H9 (cell line): ENCODE measurements around the gene TENT5A. TPM values are rescaled to one million over a fixed set of nuclear protein-coding genes. Genes with fewer than 3 reads are reported as not detected.

ENCODE experiments used
- DNase-seq: peaks from one replicate; pipeline ENCODE4 v3.0.0-alpha.2; 2017
- H2AFZ ChIP-seq: one replicate; pipeline ENCODE4 v1.6.1; 2013; ENCODE audit warnings: mild to moderate bottlenecking, low read length, control low read depth, moderate library complexity
- H2AK5ac ChIP-seq: 2 replicates; pipeline ENCODE4 v1.6.1; 2013; ENCODE audit warnings: low read length, control low read depth, mixed read lengths; ENCODE audit not compliant: insufficient read length
- H2BK120ac ChIP-seq: one replicate; pipeline ENCODE4 v1.6.1; 2013; ENCODE audit warnings: low read depth, mild to moderate bottlenecking, low read length, control low read depth, inconsistent platforms; ENCODE audit not compliant: poor library complexity, severe bottlenecking
- H2BK12ac ChIP-seq: 2 replicates; pipeline ENCODE4 v1.6.1; 2013; ENCODE audit warnings: low read length, control low read depth, mixed read lengths, low read depth; ENCODE audit not compliant: insufficient read length
- H2BK15ac ChIP-seq: 2 replicates; pipeline ENCODE4 v1.6.1; 2013; ENCODE audit warnings: low read depth, low read length, control low read depth
- H2BK20ac ChIP-seq: one replicate; pipeline ENCODE4 v1.6.1; 2013; ENCODE audit warnings: low read depth, mild to moderate bottlenecking, low read length, control low read depth, inconsistent platforms; ENCODE audit not compliant: poor library complexity, severe bottlenecking
- H2BK5ac ChIP-seq: 2 replicates; pipeline ENCODE4 v1.6.1; 2013; ENCODE audit warnings: low read length, control low read depth, mixed read lengths; ENCODE audit not compliant: insufficient read length
- H3K14ac ChIP-seq: 2 replicates; pipeline ENCODE4 v1.6.1; 2013; ENCODE audit warnings: low read length, control low read depth; ENCODE audit not compliant: insufficient read depth
- H3K18ac ChIP-seq: 2 replicates; pipeline ENCODE4 v1.6.1; 2013; ENCODE audit warnings: low read depth, mild to moderate bottlenecking, mixed read lengths, low read length, control low read depth; ENCODE audit not compliant: insufficient read length
- H3K23ac ChIP-seq: 2 replicates; pipeline ENCODE4 v1.6.1; 2013; ENCODE audit warnings: low read length, control low read depth, mixed read lengths, low read depth; ENCODE audit not compliant: insufficient read length
- H3K23me2 ChIP-seq: 2 replicates; pipeline ENCODE4 v1.6.1; 2013; ENCODE audit warnings: low read depth, mild to moderate bottlenecking, mixed read lengths, low read length, control low read depth; ENCODE audit not compliant: insufficient read length, poor library complexity, severe bottlenecking
- H3K27ac ChIP-seq: 2 replicates; pipeline ENCODE4 v1.5.1; 2013; ENCODE audit warnings: low read length, control low read depth, mixed read lengths, low read depth; ENCODE audit not compliant: insufficient read length
- H3K27me3 ChIP-seq: 2 replicates; pipeline ENCODE4 v1.6.1; 2013; ENCODE audit warnings: low read length, control low read depth, inconsistent platforms; ENCODE audit not compliant: insufficient read depth
- H3K4ac ChIP-seq: 2 replicates; pipeline ENCODE4 v1.6.1; 2013; ENCODE audit warnings: low read depth, mild to moderate bottlenecking, control low read depth, inconsistent platforms, low read length, moderate library complexity
- H3K4me1 ChIP-seq: 2 replicates; pipeline ENCODE4 v1.6.1; 2013; ENCODE audit warnings: low read length, control low read depth, inconsistent platforms; ENCODE audit not compliant: insufficient read depth
- H3K4me2 ChIP-seq: 2 replicates; pipeline ENCODE4 v1.6.1; 2013; ENCODE audit warnings: low read length, control low read depth, mixed read lengths; ENCODE audit not compliant: insufficient read length, insufficient read depth
- H3K56ac ChIP-seq: 2 replicates; pipeline ENCODE4 v1.6.1; 2013; ENCODE audit warnings: low read depth, mild to moderate bottlenecking, mixed read lengths, low read length, control low read depth; ENCODE audit not compliant: insufficient read length
- H3K79me1 ChIP-seq: 2 replicates; pipeline ENCODE4 v1.6.1; 2013; ENCODE audit warnings: low read depth, mild to moderate bottlenecking, moderate library complexity, low read length, control low read depth, inconsistent platforms; ENCODE audit not compliant: insufficient read depth, poor library complexity, severe bottlenecking
- H3K79me2 ChIP-seq: 2 replicates; pipeline ENCODE4 v1.6.1; 2013; ENCODE audit warnings: low read length, control low read depth, inconsistent platforms; ENCODE audit not compliant: insufficient read depth
- H3K9ac ChIP-seq: 2 replicates; pipeline ENCODE4 v1.6.1; 2013; ENCODE audit warnings: low read length, control low read depth, mixed read lengths; ENCODE audit not compliant: insufficient read length; ENCODE audit errors: extremely low read depth
- H3K9me3 ChIP-seq: one replicate; pipeline ENCODE4 v1.6.1; 2013; ENCODE audit warnings: low read depth, low read length, inconsistent platforms; ENCODE audit not compliant: control insufficient read depth
- H3T11ph ChIP-seq: one replicate; pipeline ENCODE4 v1.6.1; 2013; ENCODE audit warnings: mild to moderate bottlenecking, low read length, control low read depth, inconsistent platforms
- H4K20me1 ChIP-seq: one replicate; pipeline ENCODE4 v1.6.1; 2013; ENCODE audit not compliant: control insufficient read depth, insufficient read length, insufficient read depth
- H4K5ac ChIP-seq: 2 replicates; pipeline ENCODE4 v1.6.1; 2013; ENCODE audit warnings: low read depth, mild to moderate bottlenecking, mixed read lengths, low read length, control low read depth; ENCODE audit not compliant: insufficient read length
- H4K8ac ChIP-seq: replicated peaks from 2 replicates; pipeline ENCODE4 v1.6.1; 2013; ENCODE audit warnings: low read length, control low read depth, mixed read lengths, low read depth; ENCODE audit not compliant: insufficient read length
- H4K91ac ChIP-seq: 2 replicates; pipeline ENCODE4 v1.6.1; 2013; ENCODE audit warnings: low read depth, mild to moderate bottlenecking, moderate library complexity, mixed read lengths, low read length, control low read depth; ENCODE audit not compliant: insufficient read length
- H3K27ac Mint-ChIP-seq, 3 experiments: 2 replicates in 2 of 3; 3 replicates in 1 of 3; pipeline ENCODE4 v1.8.0; 2020 to 2021; ENCODE audit warnings: mixed read lengths in 3 of 3, mild to moderate bottlenecking in 1 of 3, moderate library complexity in 1 of 3
- H3K27me3 Mint-ChIP-seq: 2 replicates; pipeline ENCODE4 v1.8.0; 2021; ENCODE audit warnings: low read depth, mild to moderate bottlenecking, moderate library complexity, mixed read lengths
- H3K36me3 Mint-ChIP-seq, 3 experiments: 2 replicates in 2 of 3; 3 replicates in 1 of 3; pipeline ENCODE4 v1.8.0; 2020 to 2021; ENCODE audit warnings: low read depth in 3 of 3, mixed read lengths in 3 of 3; ENCODE audit not compliant: insufficient read depth in 1 of 3
- H3K4me1 Mint-ChIP-seq, 2 experiments: 2 replicates each; pipeline ENCODE4 v1.8.0; 2020; ENCODE audit warnings: mixed read lengths in 2 of 2
- H3K4me3 Mint-ChIP-seq, 2 experiments: 2 replicates in 1 of 2; 3 replicates in 1 of 2; pipeline ENCODE4 v1.8.0; 2020 to 2021; ENCODE audit warnings: mild to moderate bottlenecking in 2 of 2, mixed read lengths in 2 of 2, moderate library complexity in 1 of 2
- H3K9me3 Mint-ChIP-seq, 2 experiments: 2 replicates in 1 of 2; 3 replicates in 1 of 2; pipeline ENCODE4 v1.8.0; 2020; ENCODE audit warnings: mild to moderate bottlenecking in 2 of 2, mixed read lengths in 2 of 2, moderate library complexity in 1 of 2
- WGBS: extraction: QIAGEN DNeasy Blood & Tissue Kit; methylation state at CpG from one replicate; pipeline ENCODE4 v1.1.7; 2013; ENCODE audit warnings: missing lambda C conversion rate, low lambda C conversion rate, mixed read lengths; ENCODE audit not compliant: insufficient read length; ENCODE audit errors: extremely low coverage; 5-methylcytosine and 5-hydroxymethylcytosine counted together
- total RNA-seq: library from RNA; stranded (reverse); gene quantifications from 2 replicates; pipeline ENCODE4 v1.2.1, GENCODE V29; 2021
- TF ChIP-seq, protein P1 (sequence below): fragments of 200-600 bp; sonication (generic); conservative IDR thresholded peaks from 3 replicates; pipeline ENCODE4 v1.8.0; 2021; ENCODE audit warnings: antibody characterized with exemption, mild to moderate bottlenecking

Gene TENT5A
- total RNA-seq, 1 experiment from 2014 or later: 1.4 TPM

GRCh38 chr6:81749707-81750106, 2.8 kb downstream of the TENT5A start:
- Histone ChIP-seq H3K23ac (no peak overlapping the region), H3K18ac (no peak overlapping the region), H3K4me1 (no peaks in the 10 kb centered on the region), H3K4ac (no peak overlapping the region), H2BK120ac (no peak overlapping the region), H2BK20ac (no peak overlapping the region), H3K56ac (no peak overlapping the region), H3K9ac (no peak overlapping the region), H2BK15ac (no peak overlapping the region), H2BK5ac (no peak overlapping the region), H3K14ac (no peak overlapping the region), H3K27ac (no peak overlapping the region), H4K5ac (no peak overlapping the region), H4K91ac (no peak overlapping the region), H3K4me2 (no peak overlapping the region), H3T11ph (no peak overlapping the region), H3K79me2 (no peaks in the 10 kb centered on the region), H3K23me2 (peaks cover 12% of the 10 kb centered on the region), H2AFZ (no peak overlapping the region), H2AK5ac (no peak overlapping the region), H3K27me3 (peaks cover 7% of the 10 kb centered on the region; the same call in 1 of the 2 replicates), H3K79me1 (no peaks in the 10 kb centered on the region), H2BK12ac (no peak overlapping the region), H4K20me1 (no peaks in the 10 kb centered on the region), H3K9me3 (no peaks in the 10 kb centered on the region), H4K8ac (no peak overlapping the region)
- H3K27ac Mint-ChIP-seq: no peak overlapping the region
- TF ChIP-seq, protein P1, sequence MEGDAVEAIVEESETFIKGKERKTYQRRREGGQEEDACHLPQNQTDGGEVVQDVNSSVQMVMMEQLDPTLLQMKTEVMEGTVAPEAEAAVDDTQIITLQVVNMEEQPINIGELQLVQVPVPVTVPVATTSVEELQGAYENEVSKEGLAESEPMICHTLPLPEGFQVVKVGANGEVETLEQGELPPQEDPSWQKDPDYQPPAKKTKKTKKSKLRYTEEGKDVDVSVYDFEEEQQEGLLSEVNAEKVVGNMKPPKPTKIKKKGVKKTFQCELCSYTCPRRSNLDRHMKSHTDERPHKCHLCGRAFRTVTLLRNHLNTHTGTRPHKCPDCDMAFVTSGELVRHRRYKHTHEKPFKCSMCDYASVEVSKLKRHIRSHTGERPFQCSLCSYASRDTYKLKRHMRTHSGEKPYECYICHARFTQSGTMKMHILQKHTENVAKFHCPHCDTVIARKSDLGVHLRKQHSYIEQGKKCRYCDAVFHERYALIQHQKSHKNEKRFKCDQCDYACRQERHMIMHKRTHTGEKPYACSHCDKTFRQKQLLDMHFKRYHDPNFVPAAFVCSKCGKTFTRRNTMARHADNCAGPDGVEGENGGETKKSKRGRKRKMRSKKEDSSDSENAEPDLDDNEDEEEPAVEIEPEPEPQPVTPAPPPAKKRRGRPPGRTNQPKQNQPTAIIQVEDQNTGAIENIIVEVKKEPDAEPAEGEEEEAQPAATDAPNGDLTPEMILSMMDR: no peak
- no CpG with 5 or more reads among the region's 5 CpGs for WGBS
- peaks cover 34% of the 10 kb centered on the region for H3K27me3 Mint-ChIP-seq
- H3K9me3 Mint-ChIP-seq: peaks cover 0 to 2% of the 10 kb centered on the region in 2 experiments; a peak in 1 of 5 replicates
- peaks cover 21 to 22% of the 10 kb centered on the region in 2 experiments for H3K4me1 Mint-ChIP-seq
- peaks cover 0 to 3% (median 0%) of the 10 kb centered on the region in 3 experiments; a peak in 2 of 7 replicates for H3K36me3 Mint-ChIP-seq
- no peak for DNase-seq
- no peak overlapping the region for H3K4me3 Mint-ChIP-seq
